ENCODE results near the gene SETD1A.

Gene SETD1A

DNA sequence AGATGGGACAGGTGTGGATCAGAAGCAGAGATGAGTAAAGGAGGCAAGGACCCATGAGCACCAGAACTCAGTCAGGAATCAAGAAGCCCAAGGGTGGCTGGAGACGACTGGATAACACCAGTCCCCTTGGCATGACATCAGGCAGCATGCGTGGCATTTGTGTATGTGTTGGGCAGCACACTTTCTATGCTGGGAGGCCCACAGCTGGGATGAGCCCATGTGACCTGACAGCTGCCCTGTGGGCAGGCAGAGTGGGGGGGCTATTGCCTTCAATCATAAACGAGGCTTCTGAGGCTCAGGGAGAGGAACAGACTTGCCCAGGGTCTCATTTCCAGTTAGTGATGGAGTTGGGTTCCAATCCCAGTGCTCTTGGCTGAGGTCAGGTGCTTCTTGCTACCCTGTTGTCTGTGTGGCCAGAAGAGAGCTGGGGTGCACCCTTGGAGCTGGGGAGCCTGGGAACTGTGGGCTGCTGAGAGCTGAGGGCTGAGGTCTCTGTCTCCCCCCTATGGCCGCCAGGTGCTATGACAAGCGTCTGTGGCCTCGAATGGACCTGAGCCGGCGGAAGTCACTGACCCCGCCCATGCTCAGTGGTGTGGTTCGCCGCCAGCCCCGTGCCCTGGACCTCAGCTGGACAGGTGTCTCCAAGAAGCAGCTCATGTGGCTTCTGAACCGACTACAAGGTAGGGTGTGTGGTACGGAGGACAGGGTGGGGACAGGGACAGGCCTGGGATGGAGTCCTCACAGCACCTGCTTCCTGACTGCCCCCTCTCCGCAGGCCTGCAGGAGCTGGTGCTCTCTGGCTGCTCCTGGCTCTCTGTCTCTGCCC is 15.7 kb upstream of the SETD1A start:
- Mint-ChIP-seq H3K9me3 (no peaks in the 10 kb centered on the region), H3K27me3 (no peaks in the 10 kb centered on the region), H3K4me1 (ENCODE audit: low read depth) (peaks cover 29% of the 10 kb centered on the region), H3K4me3 (no peak overlapping the region), H3K36me3 (ENCODE audit: low read depth) (peaks cover 66% of the 10 kb centered on the region), H3K27ac (peak overlapping the region; percentile 53)
- intact Hi-C loops (cut with micrococcal nuclease), result no loop called here

DNA sequence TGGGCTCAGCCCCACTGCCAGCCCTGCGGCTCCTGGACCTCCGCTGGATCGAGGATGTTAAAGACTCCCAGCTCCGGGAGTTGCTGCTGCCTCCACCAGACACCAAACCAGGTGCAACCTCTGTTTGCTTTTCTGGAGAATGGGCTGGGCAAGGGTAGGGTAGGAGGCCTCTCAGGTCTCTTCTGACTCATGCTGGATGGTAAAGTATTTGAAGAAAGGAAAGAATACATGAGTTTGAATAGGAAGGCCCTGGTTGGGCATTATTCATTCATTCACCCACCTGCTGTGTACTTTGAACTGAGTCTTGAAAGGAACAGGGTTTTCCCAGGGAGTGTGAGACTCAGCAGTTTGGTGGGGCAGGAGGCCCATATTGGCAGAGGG is 15.1 kb upstream of the SETD1A start:
- Mint-ChIP-seq H3K4me1 (ENCODE audit: low read depth) (peaks cover 25% of the 10 kb centered on the region), H3K27ac (no peak overlapping the region), H3K36me3 (ENCODE audit: low read depth) (peaks cover 67% of the 10 kb centered on the region), H3K9me3 (no peaks in the 10 kb centered on the region), H3K27me3 (no peaks in the 10 kb centered on the region), H3K4me3 (no peak overlapping the region)
- intact Hi-C loops (cut with micrococcal nuclease), result no loop called here

DNA sequence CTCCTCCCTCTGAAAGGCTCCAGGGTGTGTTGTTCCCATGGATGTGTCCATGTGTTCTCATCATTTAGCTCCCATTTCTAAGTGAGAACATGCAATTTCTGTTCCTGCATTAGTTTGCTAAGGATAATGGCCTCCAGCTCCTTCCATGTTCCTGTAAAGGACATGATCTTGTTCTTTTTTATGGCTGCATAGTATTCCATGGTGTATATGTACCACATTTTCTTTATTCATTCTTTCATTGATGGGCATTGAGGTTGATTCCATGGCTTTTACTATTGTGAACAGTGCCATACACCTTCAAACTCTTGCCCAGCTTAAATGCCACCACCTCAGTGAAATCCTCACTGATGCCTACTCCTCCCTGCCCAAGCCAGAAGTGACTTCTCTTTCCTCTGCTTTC is 13.2 kb upstream of the SETD1A start:
- H3K4me1 Mint-ChIP-seq (ENCODE audit: low read depth), result peaks cover 16% of the 10 kb centered on the region
- intact Hi-C loops (cut with micrococcal nuclease), result no loop called here

DNA sequence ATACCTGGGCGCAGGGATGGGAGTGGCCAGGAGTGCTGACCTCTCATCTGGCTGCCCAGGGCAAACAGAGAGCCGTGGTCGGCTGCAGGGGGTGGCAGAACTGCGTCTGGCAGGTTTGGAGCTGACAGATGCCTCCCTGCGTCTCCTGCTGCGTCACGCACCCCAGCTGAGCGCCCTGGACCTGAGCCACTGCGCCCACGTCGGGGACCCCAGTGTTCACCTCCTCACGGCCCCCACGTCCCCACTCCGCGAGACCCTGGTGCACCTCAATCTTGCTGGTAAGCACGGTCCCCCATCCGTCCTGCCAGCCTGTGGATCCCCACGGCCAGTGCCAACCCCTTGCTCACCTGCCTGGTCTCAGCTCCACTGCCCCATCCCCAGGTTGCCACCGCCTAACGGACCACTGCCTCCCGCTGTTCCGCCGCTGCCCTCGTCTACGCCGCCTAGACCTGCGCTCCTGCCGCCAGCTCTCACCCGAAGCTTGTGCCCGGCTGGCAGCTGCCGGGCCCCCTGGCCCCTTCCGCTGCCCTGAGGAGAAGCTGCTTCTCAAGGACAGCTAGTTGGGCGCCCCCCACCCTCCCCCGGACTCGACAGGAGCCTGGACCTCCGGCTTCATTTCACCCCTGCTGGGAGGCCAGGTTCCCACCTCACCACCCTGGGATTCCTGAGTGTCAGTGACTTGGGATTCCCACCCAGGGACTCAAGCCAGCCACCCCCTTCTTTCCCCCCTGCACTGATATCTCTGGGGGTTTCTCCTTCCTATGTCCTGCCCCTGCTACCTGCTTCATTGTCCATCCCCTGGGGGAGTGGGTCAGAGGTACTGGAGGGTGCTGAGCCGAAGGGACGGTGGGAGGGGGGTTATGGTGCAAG is 10.6 kb upstream of the SETD1A start:
- H3K27me3 Mint-ChIP-seq, result no peaks in the 10 kb centered on the region
- no peak overlapping the region for H3K4me3 Mint-ChIP-seq

More for the DNA sequence above, 13.2 kb upstream of the SETD1A start:
- Mint-ChIP-seq H3K9me3 (no peaks in the 10 kb centered on the region), H3K27me3 (no peaks in the 10 kb centered on the region), H3K27ac (no peak overlapping the region), H3K4me3 (no peak overlapping the region), H3K36me3 (ENCODE audit: low read depth) (peaks cover 70% of the 10 kb centered on the region)

DNA sequence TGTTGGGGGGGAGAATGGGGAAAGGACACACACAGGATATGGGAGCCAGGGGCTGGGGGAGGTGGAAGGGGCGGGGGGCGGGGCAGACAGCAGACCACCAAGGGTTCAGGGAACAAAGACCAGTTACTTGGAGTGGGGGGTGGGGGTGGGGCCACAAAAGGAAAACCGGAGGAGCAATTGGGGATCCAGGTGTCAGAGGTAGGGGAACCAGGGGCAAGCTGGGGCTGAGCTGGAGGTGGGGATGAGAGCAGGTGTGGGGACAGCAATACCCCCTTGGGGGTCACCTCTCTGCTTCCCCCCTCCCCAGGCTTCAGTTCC is 10.1 kb upstream of the SETD1A start:
- H3K36me3 Mint-ChIP-seq (ENCODE audit: low read depth), result peaks cover 79% of the 10 kb centered on the region
- H3K27me3 Mint-ChIP-seq, result no peaks in the 10 kb centered on the region
- no peak overlapping the region for H3K4me3 Mint-ChIP-seq
- intact Hi-C loops (cut with micrococcal nuclease), result no loop called here
- peaks cover 25% of the 10 kb centered on the region for H3K4me1 Mint-ChIP-seq (ENCODE audit: low read depth)
- H3K27ac Mint-ChIP-seq, result no peak overlapping the region
- H3K9me3 Mint-ChIP-seq, result no peaks in the 10 kb centered on the region

More for the DNA sequence above, 10.6 kb upstream of the SETD1A start:
- H3K36me3 Mint-ChIP-seq (ENCODE audit: low read depth), result peaks cover 78% of the 10 kb centered on the region
- H3K9me3 Mint-ChIP-seq, result no peaks in the 10 kb centered on the region
- intact Hi-C loops (cut with micrococcal nuclease), result no loop called here
- no peak overlapping the region for H3K27ac Mint-ChIP-seq
- H3K4me1 Mint-ChIP-seq (ENCODE audit: low read depth), result peaks cover 30% of the 10 kb centered on the region

DNA sequence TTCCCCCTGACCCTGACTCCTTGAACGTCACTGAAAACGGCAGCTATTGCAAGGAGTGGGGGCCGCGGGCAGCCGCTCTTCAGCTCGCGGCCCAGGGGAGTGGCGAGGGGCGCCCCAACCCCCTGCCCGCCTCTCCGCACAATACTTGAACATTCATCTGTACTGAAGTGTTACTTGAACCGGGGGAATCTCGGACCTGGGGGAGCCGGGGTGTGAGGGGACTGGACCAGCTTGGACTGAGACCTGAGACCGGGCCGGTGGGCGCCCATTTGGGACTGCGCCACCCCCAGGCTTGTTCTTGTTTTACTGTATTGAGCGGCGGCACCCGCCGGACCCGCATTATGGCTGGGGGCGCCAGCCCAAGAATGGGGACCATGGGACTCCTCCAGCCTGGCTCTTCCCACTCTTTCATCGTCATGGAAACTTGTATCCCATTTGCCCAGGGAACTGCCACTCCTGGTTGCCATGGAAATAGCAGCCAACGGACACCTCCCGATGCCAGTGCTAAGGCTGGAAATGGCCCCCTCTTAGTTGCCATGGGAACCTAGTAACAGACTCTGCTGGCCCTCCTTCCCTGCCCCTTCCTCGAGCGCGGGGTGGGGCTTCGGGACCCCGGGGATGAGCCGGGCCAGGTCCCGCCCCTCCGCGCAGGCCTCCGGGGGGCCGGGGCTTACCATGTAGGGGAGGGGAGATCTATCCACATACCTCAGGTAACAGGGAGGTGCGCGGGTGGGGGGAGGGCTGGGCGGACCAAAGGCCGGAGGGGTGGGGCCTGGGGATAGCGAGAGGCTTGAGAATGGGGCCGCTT is 9.5 kb upstream of the SETD1A start:
- Mint-ChIP-seq H3K4me3 (peak overlapping the region; percentile 98), H3K9me3 (no peaks in the 10 kb centered on the region), H3K27me3 (no peaks in the 10 kb centered on the region), H3K4me1 (ENCODE audit: low read depth) (peaks cover 27% of the 10 kb centered on the region), H3K36me3 (ENCODE audit: low read depth) (peaks cover 79% of the 10 kb centered on the region), H3K27ac (peak overlapping the region; percentile 92)
- intact Hi-C loops (cut with micrococcal nuclease), result loop anchor here (2.0 kb wide), 1 partner anchor 25 kb away; the partner anchor contains the start of gene FBXL19

DNA sequence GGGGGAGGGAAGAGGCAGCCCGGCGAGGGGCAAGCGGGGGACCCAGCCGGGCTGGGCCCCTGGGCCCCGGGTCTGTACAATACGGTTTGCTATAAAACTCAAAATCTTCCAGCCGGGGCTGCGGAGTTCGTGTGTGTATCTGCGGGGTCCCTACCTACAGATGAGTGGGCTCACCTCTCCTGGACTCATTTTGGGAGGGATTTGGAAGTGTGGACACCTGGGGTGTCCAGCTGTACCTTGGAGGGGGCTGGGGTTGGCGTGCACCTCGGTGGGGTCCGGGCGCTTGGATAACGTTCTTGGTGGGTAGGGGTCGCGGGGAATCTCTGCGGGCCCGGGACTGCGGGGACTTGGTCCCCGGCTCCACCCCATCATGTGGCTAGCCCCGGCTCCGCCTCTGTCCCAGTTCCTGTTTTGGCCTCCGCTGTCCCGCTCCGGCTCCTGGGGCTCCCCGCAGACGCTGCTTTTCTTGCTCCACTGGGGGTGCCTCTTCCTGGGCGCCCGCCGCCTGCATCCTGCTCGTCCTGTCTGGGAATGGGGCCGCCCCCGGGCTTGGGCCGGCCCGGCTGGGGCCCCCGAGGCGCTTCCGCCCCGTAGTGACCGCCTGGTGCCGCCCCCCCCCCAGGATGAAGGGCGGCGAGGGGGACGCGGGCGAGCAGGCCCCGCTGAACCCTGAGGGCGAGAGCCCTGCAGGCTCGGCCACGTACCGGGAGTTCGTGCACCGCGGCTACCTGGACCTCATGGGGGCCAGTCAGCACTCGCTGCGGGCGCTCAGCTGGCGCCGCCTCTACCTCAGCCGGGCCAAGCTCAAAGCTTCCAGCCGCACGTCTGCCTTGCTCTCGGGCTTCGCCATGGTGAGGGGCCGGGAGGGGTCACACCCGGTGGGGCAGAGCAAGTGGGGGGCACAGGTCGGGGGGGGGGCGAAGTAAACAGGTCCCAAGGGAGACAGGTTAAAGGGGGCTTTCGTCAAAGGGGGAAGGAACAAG is 8.6 kb upstream of the SETD1A start, which contains the start of gene ORAI3:
Gene ORAI3, plus strand, starts transcription at position 402 of the 983 bp plus-strand sequence. Its CDS starts 222 bp downstream, at position 624.
- Mint-ChIP-seq H3K9me3 (no peaks in the 10 kb centered on the region), H3K4me1 (ENCODE audit: low read depth) (peaks cover 36% of the 10 kb centered on the region), H3K4me3 (peak within 1 kb of the TSS; percentile 98), H3K27ac (peak within 1 kb of the TSS; percentile 92), H3K27me3 (no peaks in the 10 kb centered on the region), H3K36me3 (ENCODE audit: low read depth) (peaks cover 81% of the 10 kb centered on the region)
- intact Hi-C loops (cut with micrococcal nuclease), result loop anchor here (2.0 kb wide), 1 partner anchor 26 kb away; the partner anchor contains the start of gene FBXL19

DNA sequence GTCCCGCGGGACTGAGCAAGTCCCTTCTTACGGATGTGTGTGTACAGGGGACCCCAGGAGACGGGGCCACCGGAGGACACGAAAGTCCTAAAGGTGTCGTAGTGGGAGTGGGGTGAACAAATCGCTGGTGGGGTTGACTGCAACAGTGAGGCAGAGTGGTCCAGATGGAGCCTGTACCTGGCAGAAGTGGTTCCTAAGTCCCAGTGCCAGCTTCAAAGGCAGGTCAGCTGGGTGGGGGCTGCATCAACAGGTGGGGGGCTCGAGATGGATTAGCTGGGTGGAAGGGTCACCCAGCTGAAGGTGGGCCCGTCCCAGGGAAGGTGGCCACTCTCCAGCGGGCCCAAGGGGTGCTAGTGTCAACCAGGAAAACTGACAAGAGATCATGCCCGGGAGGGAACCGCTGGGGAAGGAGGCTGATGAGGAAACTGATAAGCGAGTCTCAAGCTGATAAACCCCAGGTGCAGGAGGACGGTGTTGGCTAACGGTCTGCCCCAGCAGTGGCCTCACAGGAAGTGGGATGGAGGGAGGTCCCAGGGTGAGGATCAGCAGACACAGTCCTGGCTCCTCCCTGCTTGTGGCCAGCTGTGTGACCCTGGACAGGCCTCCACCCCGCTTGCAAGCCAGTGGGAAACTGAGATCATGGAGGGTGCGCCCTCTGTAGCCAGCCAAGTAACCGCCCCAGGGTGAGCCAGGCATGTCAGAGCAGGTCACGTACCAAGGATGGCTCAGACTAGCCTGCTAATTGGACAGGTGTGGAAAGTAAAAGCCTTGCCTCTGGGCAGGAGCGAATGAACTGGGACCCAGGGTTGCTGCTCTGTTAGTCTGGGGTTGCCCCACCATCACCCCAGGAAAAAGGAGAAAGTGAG is 7.7 kb upstream of the SETD1A start:
- no peaks in the 10 kb centered on the region for H3K27me3 Mint-ChIP-seq
- intact Hi-C loops (cut with micrococcal nuclease), result loop anchor here (2.0 to 10.0 kb wide), 2 partner anchors 27 to 145 kb away; partner anchors contain the start of genes FBXL19 and VKORC1
- H3K36me3 Mint-ChIP-seq (ENCODE audit: low read depth), result peaks cover 81% of the 10 kb centered on the region
- peaks cover 36% of the 10 kb centered on the region for H3K4me1 Mint-ChIP-seq (ENCODE audit: low read depth)
- H3K9me3 Mint-ChIP-seq, result no peaks in the 10 kb centered on the region
- H3K4me3 Mint-ChIP-seq, result peak overlapping the region; percentile 98
- peak overlapping the region; percentile 92 for H3K27ac Mint-ChIP-seq

DNA sequence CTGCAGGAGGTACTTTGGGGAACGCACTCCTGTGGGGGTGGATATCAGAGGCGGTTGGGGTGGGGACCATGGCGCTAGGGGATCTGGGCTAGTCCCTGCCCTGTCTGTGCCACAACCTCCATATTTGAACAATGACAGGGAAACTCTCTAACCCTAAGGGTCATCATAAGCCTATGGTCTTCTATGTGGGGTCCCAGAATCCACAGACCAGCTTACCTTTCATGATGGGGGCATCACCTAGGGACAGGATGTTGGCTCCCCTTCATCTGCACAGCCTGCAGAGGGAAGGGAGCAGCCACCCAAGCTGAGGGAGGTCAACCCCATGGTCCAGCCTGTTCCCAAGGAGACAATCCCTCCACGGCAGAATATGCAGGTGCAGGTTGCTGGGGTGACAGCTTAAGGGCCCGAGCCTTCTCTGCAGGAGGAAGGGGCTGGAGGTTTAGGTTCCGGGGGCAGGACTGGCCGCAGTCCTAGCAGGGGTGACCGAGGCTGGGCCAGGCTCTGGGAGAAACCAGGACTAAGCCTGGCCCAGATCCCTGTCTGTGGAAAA is 7.0 kb upstream of the SETD1A start:
- Mint-ChIP-seq H3K4me1 (ENCODE audit: low read depth) (peaks cover 36% of the 10 kb centered on the region), H3K9me3 (no peaks in the 10 kb centered on the region), H3K4me3 (peak overlapping the region; percentile 98), H3K36me3 (ENCODE audit: low read depth) (peaks cover 82% of the 10 kb centered on the region), H3K27ac (peak overlapping the region; percentile 92), H3K27me3 (no peaks in the 10 kb centered on the region)
- intact Hi-C loops (cut with micrococcal nuclease), result loop anchor here (10.0 kb wide), 1 partner anchor 144 kb away; the partner anchor contains the start of gene VKORC1

DNA sequence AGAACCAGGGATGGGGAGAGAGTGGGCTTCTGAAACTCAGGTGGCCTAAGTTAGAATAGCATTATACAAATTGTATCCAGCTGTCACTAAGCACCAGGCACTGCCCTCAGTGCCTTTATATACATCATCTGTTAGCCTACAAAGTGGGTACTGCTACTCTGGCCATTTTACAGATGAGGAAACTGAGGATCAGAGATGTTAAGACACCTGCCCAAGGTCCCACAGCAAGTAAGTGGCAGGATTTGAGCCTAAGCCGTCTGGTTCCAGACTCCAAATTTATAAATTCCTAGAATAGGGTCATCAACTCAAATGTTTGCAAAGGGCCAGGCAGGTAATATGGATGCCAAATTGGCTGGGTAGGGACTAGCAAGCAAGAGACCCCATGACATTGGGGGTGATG is 6.4 kb upstream of the SETD1A start:
- peaks cover 36% of the 10 kb centered on the region for H3K4me1 Mint-ChIP-seq (ENCODE audit: low read depth)
- intact Hi-C loops (cut with micrococcal nuclease), result loop anchor here (10.0 kb wide), 1 partner anchor 144 kb away; the partner anchor contains the start of gene VKORC1
- H3K27ac Mint-ChIP-seq, result no peak overlapping the region
- no peaks in the 10 kb centered on the region for H3K9me3 Mint-ChIP-seq
- no peaks in the 10 kb centered on the region for H3K27me3 Mint-ChIP-seq
- H3K36me3 Mint-ChIP-seq (ENCODE audit: low read depth), result peaks cover 82% of the 10 kb centered on the region
- H3K4me3 Mint-ChIP-seq, result peak overlapping the region; percentile 98

DNA sequence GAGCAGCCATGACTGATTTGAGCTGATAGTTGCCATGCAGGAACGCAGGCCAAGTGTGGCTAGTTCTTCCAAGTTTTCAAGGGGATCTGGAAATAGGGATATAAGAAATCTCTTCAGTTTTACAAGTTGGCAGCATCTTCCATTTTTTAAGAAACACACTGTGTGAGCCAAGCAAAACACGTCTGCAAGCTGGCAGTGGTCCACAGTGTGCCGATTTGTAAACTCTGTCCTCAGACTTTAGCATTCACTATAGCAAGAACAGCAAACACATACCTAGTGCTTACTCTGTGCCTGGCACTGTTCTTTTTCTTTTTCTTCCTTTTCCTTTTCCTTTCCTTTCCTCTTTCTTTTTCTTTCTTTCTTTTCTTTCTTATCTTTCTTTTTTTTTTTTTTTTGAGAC is 5.8 kb upstream of the SETD1A start:
- no peak overlapping the region for H3K27ac Mint-ChIP-seq
- intact Hi-C loops (cut with micrococcal nuclease), result loop anchor here (10.0 kb wide), 1 partner anchor 143 kb away; the partner anchor contains the start of gene VKORC1
- peaks cover 82% of the 10 kb centered on the region for H3K36me3 Mint-ChIP-seq (ENCODE audit: low read depth)
- H3K27me3 Mint-ChIP-seq, result no peaks in the 10 kb centered on the region
- no peak overlapping the region for H3K4me3 Mint-ChIP-seq
- H3K9me3 Mint-ChIP-seq, result no peaks in the 10 kb centered on the region
- peaks cover 36% of the 10 kb centered on the region for H3K4me1 Mint-ChIP-seq (ENCODE audit: low read depth)

Data from dendritic cell treated with granulocyte-macrophage colony-stimulating factor and Interleukin-4, amounts not matched to agents 40 ng/mL and 50 ng/mL, for 4 days (primary cell).